Muscle of leg (tissue), 11 donors: ENCODE measurements around the gene ITK. TPM values are rescaled to one million over a fixed set of nuclear protein-coding genes. Genes with fewer than 3 reads are reported as not detected.

Source experiments
- DNase-seq: peaks from one replicate; pipeline ENCODE4 v3.0.0; 2013
- H3K27ac ChIP-seq: one replicate; pipeline ENCODE4 v1.5.1; 2013; ENCODE audit warnings: mild to moderate bottlenecking, low read length, control low read depth
- H3K27me3 ChIP-seq: one replicate; pipeline ENCODE4 v1.6.1; 2013; ENCODE audit warnings: low read length; ENCODE audit not compliant: control insufficient read depth, insufficient read depth
- H3K36me3 ChIP-seq: one replicate; pipeline ENCODE4 v1.6.1; 2013; ENCODE audit warnings: low read length; ENCODE audit not compliant: control insufficient read depth, insufficient read depth
- H3K4me1 ChIP-seq: one replicate; pipeline ENCODE4 v1.6.1; 2013; ENCODE audit warnings: low read length; ENCODE audit not compliant: control insufficient read depth, insufficient read depth
- H3K4me3 ChIP-seq: one replicate; pipeline ENCODE4 v1.5.1; 2013; ENCODE audit warnings: low read length, control low read depth
- H3K9me3 ChIP-seq: replicated peaks from 2 replicates; pipeline ENCODE4 v1.6.1; 2013; ENCODE audit warnings: low read depth, low read length; ENCODE audit not compliant: control insufficient read depth
- WGBS: methylation state at CpG from one replicate; pipeline ENCODE4 v1.1.5; 2013; ENCODE audit warnings: missing lambda C conversion rate; ENCODE audit not compliant: insufficient coverage; 5-methylcytosine and 5-hydroxymethylcytosine counted together
- polyA plus RNA-seq, 8 donors: library from polyadenylated mRNA; unstranded; fragments of 120-200 nt; gene quantifications; one replicate each; pipeline versions ENCODE4 v1.2.1 to v1.2.3, GENCODE V29; 2013; ENCODE audit warnings: inconsistent platforms in 1 of 8, low replicate concordance in 1 of 8; ENCODE audit not compliant: insufficient read length in 8 of 8, insufficient read depth in 1 of 8
- total RNA-seq: library from RNA; stranded (reverse); fragments of 120-200 nt; gene quantifications from one replicate; pipeline ENCODE4 v1.2.4, GENCODE V29; 2013

The ITK gene
- total and polyA plus RNA-seq, 9 donors, result 0.08 to 0.54 (median 0.21) TPM

- peak overlapping the region; percentile 38 for H3K4me3 ChIP-seq
- no peak overlapping the region for H3K27ac ChIP-seq
- peaks cover 22% of the 10 kb centered on the region for H3K27me3 ChIP-seq
- peaks cover 27% of the 10 kb centered on the region for H3K4me1 ChIP-seq
- no peaks in the 10 kb centered on the region for H3K9me3 ChIP-seq
- DNase-seq, result no peak
- H3K36me3 ChIP-seq, result no peaks in the 10 kb centered on the region
- WGBS, result 1% methylated on average over 50 of the region's 62 CpGs
These were observed 85.8 kb downstream of the ITK start for GRCh38 chr5:157266286-157267007.

DNA sequence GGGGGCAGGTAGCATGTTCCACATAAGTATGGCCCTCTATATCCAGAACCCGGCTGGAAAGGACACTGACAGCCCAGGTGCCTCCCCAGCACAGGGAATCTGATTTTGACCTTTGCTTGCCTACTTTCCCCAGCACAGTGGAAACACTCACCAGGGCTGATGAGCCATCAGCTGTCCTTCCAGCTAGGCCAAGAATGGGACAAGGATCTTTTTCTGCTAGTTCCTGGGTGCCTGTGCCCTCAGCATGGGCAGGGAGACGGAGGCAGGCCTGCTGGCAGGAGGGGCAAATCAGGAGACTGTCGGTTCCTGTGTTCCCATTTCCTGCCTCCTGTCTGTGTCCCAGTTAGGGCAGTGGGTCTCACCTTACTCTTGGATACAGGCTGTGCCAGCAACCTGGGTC, 86.4 kb downstream of the ITK start:
- 82% methylated on average over 3 of the region's 3 CpGs for WGBS
- Histone ChIP-seq H3K36me3 (no peaks in the 10 kb centered on the region), H3K4me1 (peaks cover 27% of the 10 kb centered on the region), H3K27me3 (peaks cover 22% of the 10 kb centered on the region), H3K9me3 (no peaks in the 10 kb centered on the region), H3K4me3 (peak overlapping the region; percentile 38), H3K27ac (no peak overlapping the region)
- DNase-seq, result no peak

DNA sequence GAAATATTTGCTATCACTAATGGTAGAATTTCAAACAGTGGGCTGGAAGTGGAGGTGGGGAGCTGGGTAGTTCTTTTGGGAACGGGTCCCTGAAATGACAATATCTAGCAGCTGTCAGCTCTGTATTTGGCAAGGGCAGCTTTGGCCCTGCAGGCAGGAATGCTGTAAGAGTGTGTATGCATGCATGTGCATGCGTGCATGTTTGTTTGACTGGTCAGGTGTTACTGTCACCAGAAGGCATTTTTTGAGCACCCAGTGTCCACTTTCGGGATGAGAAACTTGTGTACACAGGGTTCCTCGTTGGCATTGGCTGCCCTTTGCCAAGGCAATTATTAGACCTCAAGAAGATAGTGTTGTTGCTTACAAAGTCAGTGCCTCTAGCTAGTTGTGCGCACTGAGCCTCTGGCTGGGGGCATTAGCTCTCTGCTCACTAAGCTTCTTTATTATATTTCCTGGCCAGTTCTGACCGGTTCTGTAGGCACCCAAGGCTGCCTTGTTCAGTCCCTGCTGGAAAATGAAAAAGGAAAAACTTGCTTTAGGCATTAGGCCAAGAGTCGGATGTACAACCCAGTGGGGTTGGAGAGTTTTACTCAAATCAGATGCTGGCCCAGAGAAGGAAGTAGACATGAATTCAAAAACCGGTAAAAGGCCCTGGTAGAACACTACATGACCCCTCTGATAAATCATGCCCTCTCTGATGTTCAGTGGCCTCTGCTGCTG, 87.3 kb downstream of the ITK start:
- Histone ChIP-seq H3K27me3 (peaks cover 22% of the 10 kb centered on the region), H3K4me3 (no peak overlapping the region), H3K27ac (no peak overlapping the region), H3K9me3 (no peaks in the 10 kb centered on the region), H3K4me1 (peaks cover 27% of the 10 kb centered on the region), H3K36me3 (no peaks in the 10 kb centered on the region)
- peak; percentile 48 for DNase-seq
- WGBS, result 59% methylated on average over 6 of the region's 8 CpGs

DNA sequence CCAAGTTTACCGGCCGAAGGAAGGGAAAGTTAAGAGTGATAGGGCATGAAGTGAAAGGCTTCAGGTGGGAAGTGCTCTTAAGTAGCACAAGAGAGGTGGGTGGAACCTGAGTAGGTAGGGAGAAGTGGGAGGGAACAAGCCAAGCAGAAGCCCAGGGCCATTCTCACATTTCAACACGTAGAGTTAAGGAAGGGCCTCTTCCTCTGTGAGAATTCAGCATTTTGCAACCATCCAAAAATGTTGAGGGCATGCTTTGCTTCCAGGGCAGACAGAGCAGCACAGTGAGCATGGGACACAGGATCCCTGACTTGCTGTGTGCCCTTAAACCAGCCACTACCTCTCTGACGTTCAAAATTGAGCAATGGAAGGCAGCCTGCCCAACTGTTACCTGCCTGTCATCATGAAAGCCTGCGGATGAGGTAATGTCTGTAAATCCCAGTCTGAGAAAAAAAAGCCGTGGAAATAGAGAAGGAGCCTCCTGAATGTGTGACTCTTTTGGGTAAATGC, 88.6 kb downstream of the ITK start:
- Histone ChIP-seq H3K9me3 (no peaks in the 10 kb centered on the region), H3K4me3 (no peak overlapping the region), H3K36me3 (no peaks in the 10 kb centered on the region), H3K4me1 (peaks cover 27% of the 10 kb centered on the region), H3K27ac (no peak overlapping the region), H3K27me3 (peaks cover 19% of the 10 kb centered on the region)
- 63% methylated on average over 3 of the region's 6 CpGs for WGBS
- no peak for DNase-seq

DNA sequence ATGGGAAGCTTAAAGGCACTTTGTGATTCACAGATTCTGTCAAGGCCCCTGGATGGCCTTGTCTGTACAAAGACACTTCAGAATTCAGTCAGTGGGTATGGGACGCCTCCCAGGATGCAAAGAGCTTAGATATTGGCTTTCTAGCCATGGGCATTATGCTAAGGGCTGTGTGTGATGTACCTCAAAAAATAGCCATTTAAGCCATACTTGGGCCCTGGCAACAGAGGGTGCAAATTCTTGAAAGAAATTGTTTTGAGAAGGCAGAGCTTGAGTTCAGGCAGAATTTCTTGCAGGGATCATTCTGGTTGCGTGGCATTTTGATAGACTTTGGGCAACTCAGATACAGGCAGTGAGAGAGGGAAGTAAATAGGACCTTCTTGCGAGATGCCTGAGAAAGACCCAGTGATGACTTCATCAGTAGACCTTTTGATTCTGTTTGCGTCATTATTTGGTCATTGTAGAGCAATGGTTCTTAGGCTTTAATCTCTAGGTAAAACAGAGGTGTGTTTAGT, 89.2 kb downstream of the ITK start:
- Histone ChIP-seq H3K27me3 (peaks cover 19% of the 10 kb centered on the region), H3K36me3 (no peaks in the 10 kb centered on the region), H3K4me1 (peaks cover 27% of the 10 kb centered on the region), H3K9me3 (no peaks in the 10 kb centered on the region), H3K27ac (no peak overlapping the region), H3K4me3 (no peak overlapping the region)
- WGBS, result 83% methylated on average over 4 of the region's 4 CpGs
- DNase-seq, result no peak

DNA sequence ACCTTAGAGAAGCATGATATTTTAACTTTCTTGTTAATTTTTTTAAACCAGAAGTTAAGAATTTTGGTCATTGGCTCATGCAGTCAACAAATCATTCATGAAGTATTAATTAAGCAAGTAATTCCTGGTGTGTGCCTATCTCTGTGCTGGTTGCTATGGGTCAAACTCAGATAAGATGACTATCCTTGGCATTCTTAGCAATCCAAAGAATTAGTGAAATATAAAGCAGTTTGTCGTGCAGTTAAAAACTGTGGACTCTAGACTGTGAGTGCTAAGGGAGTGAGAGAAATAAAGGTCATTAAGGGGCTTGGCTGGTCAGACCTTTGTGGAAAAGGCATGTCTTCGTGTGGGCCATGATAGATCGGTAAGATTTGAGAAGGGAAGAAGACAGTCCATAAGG, 90.1 kb downstream of the ITK start:
- Histone ChIP-seq H3K4me1 (peaks cover 21% of the 10 kb centered on the region), H3K27me3 (peaks cover 11% of the 10 kb centered on the region), H3K36me3 (no peaks in the 10 kb centered on the region), H3K27ac (no peak overlapping the region), H3K9me3 (no peaks in the 10 kb centered on the region), H3K4me3 (no peak overlapping the region)
- WGBS, result 74% methylated on average over 3 of the region's 3 CpGs
- no peak for DNase-seq

GRCh38 chr5:157271740-157272271, 91.2 kb downstream of the ITK start:
- Histone ChIP-seq H3K36me3 (no peaks in the 10 kb centered on the region), H3K27me3 (peaks cover 6% of the 10 kb centered on the region), H3K9me3 (no peaks in the 10 kb centered on the region), H3K4me1 (peaks cover 16% of the 10 kb centered on the region), H3K27ac (no peak overlapping the region), H3K4me3 (no peak overlapping the region)
- no peak for DNase-seq
- WGBS, result 86% methylated on average over 7 of the region's 12 CpGs

GRCh38 chr5:157273131-157273556, 92.5 kb downstream of the ITK start:
- no peak for DNase-seq
- Histone ChIP-seq H3K27ac (no peak overlapping the region), H3K4me1 (peaks cover 4% of the 10 kb centered on the region), H3K27me3 (no peaks in the 10 kb centered on the region), H3K36me3 (no peaks in the 10 kb centered on the region), H3K9me3 (no peaks in the 10 kb centered on the region), H3K4me3 (no peak overlapping the region)
- 83% methylated on average over 1 of the region's 1 CpG for WGBS

DNA sequence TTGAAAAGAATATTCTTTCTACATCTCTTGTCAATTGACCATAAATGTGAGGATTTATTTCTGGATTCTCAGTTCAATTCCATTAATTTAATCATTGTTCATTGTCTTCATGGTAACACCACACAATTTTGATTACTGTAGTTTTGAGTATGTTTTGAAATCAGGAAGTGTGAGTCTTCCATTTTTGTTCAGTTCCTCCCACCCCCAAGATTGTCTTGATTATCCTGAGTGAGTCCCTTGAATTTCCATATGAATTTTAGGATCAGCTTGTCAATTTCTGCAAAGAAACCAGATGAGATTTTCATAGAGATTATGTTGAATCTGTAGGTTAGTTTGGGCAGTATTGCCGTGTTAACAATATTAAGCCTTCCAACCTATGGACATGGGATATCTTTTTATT, 94.8 kb downstream of the ITK start:
- no peak overlapping the region for H3K4me3 ChIP-seq
- DNase-seq, result no peak
- H3K4me1 ChIP-seq, result no peaks in the 10 kb centered on the region
- no peaks in the 10 kb centered on the region for H3K9me3 ChIP-seq
- no peaks in the 10 kb centered on the region for H3K27me3 ChIP-seq
- H3K27ac ChIP-seq, result no peak overlapping the region
- H3K36me3 ChIP-seq, result no peaks in the 10 kb centered on the region
- WGBS, result no CpG with 5 or more reads among the region's 1 CpG
